ENCODE data around the gene ZNF362. TPM values are rescaled to one million over a fixed set of nuclear protein-coding genes. Genes with fewer than 3 reads are reported as not detected.

ZNF362 gene
- total RNA-seq, 2 donors from 2014 or later: 3.0 to 14.1 TPM

DNA sequence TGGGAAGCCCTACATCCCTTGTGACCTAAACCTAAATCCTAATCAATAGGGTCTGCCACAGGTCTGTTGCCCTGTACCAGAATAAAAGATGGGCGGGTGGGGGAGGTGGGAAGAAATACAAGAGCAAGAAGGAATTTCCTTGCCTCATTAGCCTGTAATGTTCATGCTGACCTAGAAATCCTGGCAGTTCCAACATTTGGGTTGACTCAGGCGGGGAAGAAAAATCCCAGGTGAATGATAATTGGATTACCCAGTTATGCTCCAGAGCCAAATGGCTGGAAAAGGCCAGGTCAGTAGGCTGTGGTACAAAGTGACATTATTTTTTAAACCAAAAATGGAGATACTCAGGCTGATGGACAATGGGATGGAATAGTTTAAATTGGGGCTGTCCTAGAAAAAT is 91.9 kb downstream of the ZNF362 start:
- H3K9me3 Mint-ChIP-seq: no peaks in the 10 kb centered on the region
- peaks cover 28 to 36% of the 10 kb centered on the region in 2 donors for H3K36me3 Mint-ChIP-seq
- H3K27ac Mint-ChIP-seq: peak overlapping the region; percentile 44 to 86
- DNase-seq (ENCODE audit: low spot score in 2 of 2) (no peak), ATAC-seq (no peak)

DNA sequence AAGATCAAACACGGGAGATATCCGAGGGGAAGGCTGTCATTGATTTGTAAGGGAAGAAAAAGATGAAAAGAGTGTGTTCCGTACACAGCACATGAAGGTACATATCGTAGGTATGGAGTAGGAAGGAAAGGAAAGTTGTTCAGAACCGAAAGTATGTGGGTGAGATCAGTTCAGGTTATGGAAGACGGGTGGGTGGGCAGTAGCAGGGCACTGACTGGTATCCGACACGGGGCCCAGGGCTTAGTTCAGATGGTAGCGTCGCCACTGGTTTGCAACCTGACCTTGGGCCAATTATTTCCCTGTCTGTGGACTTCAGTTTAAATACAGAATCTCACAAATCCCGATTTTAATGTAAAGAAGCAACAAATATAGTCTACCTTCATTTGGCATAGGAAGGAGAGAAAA is 92.4 kb downstream of the ZNF362 start:
- Mint-ChIP-seq H3K27ac (peak overlapping the region; percentile 44 to 86), H3K36me3 (peaks cover 28 to 36% of the 10 kb centered on the region in 2 donors), H3K9me3 (no peaks in the 10 kb centered on the region)
- no peak for DNase-seq (ENCODE audit: low spot score in 2 of 2)
- peak; percentile 21 to 34 for ATAC-seq

DNA sequence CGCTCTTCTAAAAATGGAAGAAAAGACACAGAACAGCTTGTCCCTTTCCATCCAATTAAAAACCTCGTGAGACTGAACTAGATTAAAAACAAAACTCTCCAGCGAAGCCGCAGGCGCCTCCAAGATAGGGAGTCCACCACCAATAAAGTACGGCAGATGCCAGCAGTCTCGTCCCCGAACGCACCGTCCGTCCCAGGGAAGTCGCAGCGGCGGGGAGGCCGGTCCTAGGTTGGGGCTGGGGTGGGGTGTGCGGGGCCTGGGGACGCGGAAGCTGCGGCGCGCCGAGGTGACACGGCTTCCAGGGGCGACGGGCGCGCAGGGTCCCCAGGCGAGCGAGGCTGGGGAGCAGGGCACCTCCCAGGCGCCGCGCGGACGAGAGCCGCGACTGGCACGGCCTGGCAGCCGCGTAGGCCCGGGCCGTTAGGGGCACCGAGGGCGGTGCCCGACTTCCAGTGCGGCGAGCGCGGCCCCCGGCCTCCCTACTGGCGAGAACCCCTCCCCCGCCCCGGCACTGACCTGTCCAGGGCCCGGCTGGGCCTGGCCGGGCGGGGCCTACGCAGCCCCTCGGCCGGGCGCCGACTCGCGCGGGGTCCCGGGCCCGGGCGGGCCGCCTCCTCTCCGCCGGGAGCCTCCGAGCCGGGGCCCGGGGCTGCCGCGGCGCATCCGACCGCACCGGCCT is 92.9 kb downstream of the ZNF362 start:
- Mint-ChIP-seq H3K27ac (peak overlapping the region; percentile 44 to 86), H3K9me3 (no peaks in the 10 kb centered on the region), H3K36me3 (peaks cover 28 to 36% of the 10 kb centered on the region in 2 donors)
- peak; percentile 41 to 51 for ATAC-seq
- DNase-seq (ENCODE audit: low spot score in 2 of 2): peak; percentile 50 to 59

GRCh38 chr1:33349778-33350610 is 93.7 kb downstream of the ZNF362 start:
- Mint-ChIP-seq H3K36me3 (peaks cover 28 to 35% of the 10 kb centered on the region in 2 donors), H3K9me3 (no peaks in the 10 kb centered on the region), H3K27ac (peak overlapping the region; percentile 73 to 92)
- DNase-seq (ENCODE audit: low spot score in 2 of 2): peak; percentile 77 to 81
- peak; percentile 83 to 89 for ATAC-seq

Other genes with a start within 250 kb of the ZNF362 start
- gene AK2, start 219.6 kb upstream of the ZNF362 start, total RNA-seq: 100 to 1,000 TPM; 257 to 425 TPM
- 1 to 10 TPM; 1.2 to 2.1 TPM for gene AZIN2, start 175.3 kb upstream of the ZNF362 start, total RNA-seq
- 1 to 10 TPM; 5.3 to 5.4 TPM for gene TRIM62, start 74.4 kb upstream of the ZNF362 start, total RNA-seq
- not detected for gene A3GALT2, start 64.6 kb downstream of the ZNF362 start, total RNA-seq
- 10 to 100 TPM; 15.4 to 34.5 TPM for gene PHC2, start 174.6 kb downstream of the ZNF362 start, total RNA-seq
- 1 to 10 TPM; 4.8 to 5.3 TPM for gene ZSCAN20, start 216.2 kb downstream of the ZNF362 start, total RNA-seq

All from activated naive CD4-positive, alpha-beta T cell treated with anti-CD3 and anti-CD28 coated beads, Interleukin-2, amount 50 U/mL, for 72 hours (primary cell).